GM23248 (cell line): ENCODE measurements around the gene PAPOLB.

Source experiments
- EZH2 ChIP-seq: fragments of 200-600 bp; sonication (generic); IDR thresholded peaks from 2 replicates; pipeline ENCODE4 v1.6.1; 2018; ENCODE audit warnings: antibody characterized with exemption, mild to moderate bottlenecking; ENCODE audit not compliant: insufficient read depth, poor library complexity, severe bottlenecking
- EZH2phosphoT487 ChIP-seq: fragments of 200-600 bp; sonication (generic); IDR thresholded peaks from 2 replicates; pipeline ENCODE4 v1.6.1; 2018; ENCODE audit warnings: antibody characterized with exemption, moderate library complexity, mild to moderate bottlenecking, low read depth; ENCODE audit not compliant: insufficient read depth

DNA sequence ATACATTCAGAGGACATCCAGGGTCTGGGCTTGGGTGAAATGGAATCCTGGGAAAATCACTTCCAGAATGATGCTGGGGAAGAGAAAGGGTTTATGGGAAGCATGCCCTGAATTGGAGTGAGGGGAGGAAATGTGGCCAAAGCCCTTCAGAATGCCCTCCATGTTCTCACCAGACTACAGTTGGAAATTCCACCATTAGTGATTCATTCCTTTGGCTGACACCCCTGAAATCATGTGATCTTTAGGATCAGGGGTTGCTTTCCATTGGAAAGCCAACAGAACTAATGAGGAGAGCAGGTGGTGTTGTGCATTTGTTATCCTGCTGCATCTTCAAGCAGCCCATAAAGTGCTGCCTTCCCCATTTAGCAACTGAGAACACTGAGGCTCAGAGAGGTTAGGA, 42.5 kb upstream of the PAPOLB start:
- TF ChIP-seq EZH2 (no peak), EZH2phosphoT487 (no peak)
